Measurements from ENCODE around the gene PDHA1.

PDHA1 gene

DNA sequence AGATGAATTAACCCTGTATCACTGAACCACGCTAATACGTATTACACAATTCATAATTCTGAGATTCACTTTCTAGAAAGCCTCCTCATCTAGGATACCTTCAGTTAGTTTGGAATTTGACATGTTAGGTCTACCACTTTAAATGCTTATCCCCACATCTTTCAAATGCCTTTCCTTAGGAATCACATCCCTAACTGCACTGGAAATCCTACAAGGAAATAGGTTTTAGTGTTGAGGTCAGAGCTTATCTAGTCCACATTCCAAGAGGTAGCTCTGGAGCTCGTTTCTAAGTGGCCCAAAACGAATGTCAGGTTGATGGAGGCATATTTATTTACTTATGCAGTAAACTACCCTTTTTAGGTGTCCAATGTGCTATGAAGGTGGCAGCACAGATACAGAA is 18.0 kb downstream of the PDHA1 start:
- no peak overlapping the region for H3K27ac Mint-ChIP-seq
- no peaks in the 10 kb centered on the region for H3K4me1 Mint-ChIP-seq
- ATAC-seq = no peak
- H3K4me3 Mint-ChIP-seq = no peak overlapping the region
- no peaks in the 10 kb centered on the region for H3K27me3 Mint-ChIP-seq
- H3K36me3 Mint-ChIP-seq = peaks cover 27% of the 10 kb centered on the region
- peaks cover 3% of the 10 kb centered on the region for H3K9me3 Mint-ChIP-seq

DNA sequence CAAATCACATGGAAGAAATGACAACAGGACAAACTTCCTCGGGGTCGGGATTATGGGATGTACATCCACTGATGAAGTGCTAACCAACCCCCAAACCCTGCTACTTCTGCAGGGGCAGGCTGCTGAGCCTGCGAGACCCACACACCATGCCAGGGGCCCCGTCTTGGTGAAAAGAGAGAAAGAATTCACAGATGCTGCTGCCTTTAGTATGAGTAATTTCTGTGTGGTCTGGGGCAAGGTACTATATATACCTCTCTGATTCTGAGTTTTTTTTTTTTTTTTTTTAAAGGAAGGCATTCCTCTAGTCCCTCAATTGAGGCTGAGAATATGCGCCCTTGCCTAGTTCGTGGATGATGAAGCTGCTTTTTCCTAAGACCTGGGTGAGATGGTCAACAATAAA is 24.8 kb downstream of the PDHA1 start:
- Mint-ChIP-seq H3K9me3 (peaks cover 6% of the 10 kb centered on the region), H3K4me3 (no peak overlapping the region), H3K36me3 (peaks cover 30% of the 10 kb centered on the region), H3K27me3 (no peaks in the 10 kb centered on the region), H3K4me1 (peaks cover 11% of the 10 kb centered on the region), H3K27ac (no peak overlapping the region)
- ATAC-seq = no peak

DNA sequence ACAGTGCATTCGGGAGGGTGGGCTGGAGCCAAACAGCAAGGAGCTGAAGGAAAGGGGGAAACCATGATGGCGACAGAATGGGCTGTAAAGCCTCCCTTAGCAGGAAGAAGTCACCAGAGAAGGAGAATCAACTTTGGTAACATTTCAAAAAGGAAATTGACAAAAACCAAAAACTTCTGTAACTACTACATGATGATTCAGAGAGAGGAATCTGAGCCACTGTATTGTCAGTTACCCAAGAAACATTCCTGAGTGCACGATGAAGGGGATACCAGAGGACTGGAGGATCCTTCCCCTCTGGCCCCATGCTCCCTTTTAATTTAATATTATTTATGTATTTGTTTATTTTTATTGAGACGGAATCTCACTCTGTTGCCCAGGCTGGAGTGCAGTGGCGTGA is 26.3 kb downstream of the PDHA1 start:
- Mint-ChIP-seq H3K27me3 (no peaks in the 10 kb centered on the region), H3K27ac (no peak overlapping the region), H3K9me3 (peaks cover 6% of the 10 kb centered on the region), H3K4me1 (peaks cover 11% of the 10 kb centered on the region), H3K4me3 (no peak overlapping the region), H3K36me3 (peaks cover 22% of the 10 kb centered on the region)
- no peak for ATAC-seq

GRCh38 chrX:19372170-19372546 is 28.4 kb downstream of the PDHA1 start:
- peaks cover 11% of the 10 kb centered on the region for H3K4me1 Mint-ChIP-seq
- peaks cover 2% of the 10 kb centered on the region for H3K36me3 Mint-ChIP-seq
- no peaks in the 10 kb centered on the region for H3K9me3 Mint-ChIP-seq
- peak; percentile 75 for ATAC-seq
- H3K27ac Mint-ChIP-seq = peak overlapping the region; percentile 60
- H3K27me3 Mint-ChIP-seq = no peaks in the 10 kb centered on the region
- peak overlapping the region; percentile 77 for H3K4me3 Mint-ChIP-seq

DNA sequence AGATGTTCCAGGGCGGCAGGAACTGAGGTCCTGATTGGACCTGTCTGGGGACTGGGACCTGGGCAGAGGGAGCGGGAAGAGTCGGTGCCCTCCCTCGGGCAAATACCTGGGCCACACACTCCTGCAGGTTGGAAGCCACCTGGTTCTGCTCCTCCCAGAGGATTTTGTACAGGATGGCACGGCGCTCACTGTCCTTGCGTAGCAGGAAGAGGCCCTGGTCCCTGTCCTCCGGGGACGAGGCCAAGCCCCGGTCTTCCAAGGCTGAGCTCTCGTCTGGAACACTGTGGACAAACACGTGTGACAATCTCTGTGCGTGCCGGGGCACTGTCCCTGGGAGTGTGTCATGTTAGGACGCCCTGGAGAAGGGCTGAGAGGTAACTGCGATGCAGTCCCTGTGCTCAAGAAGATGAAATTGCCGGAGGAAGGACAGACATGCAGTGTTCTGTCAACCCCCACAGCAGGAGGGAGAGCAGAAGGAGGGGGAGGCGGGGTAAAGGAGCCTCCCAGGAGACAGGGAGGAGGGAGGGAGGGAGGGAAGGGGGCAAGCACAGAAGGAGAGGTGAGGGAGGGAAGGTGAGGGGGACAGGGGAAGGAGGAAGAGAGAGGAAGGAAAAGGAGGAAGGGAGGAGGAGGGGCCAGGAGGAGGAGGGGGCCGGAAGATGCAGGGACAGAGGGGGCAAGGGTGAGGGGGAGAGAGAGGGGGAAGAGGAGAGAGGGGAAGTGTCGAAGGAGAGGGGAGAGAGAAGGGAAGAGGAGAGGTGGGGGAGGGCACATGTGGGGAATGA is 29.0 kb downstream of the PDHA1 start:
- Mint-ChIP-seq H3K36me3 (no peaks in the 10 kb centered on the region), H3K4me1 (peaks cover 11% of the 10 kb centered on the region), H3K4me3 (peak overlapping the region; percentile 77), H3K9me3 (no peaks in the 10 kb centered on the region), H3K27me3 (no peaks in the 10 kb centered on the region), H3K27ac (peak overlapping the region; percentile 60)
- ATAC-seq = no peak

DNA sequence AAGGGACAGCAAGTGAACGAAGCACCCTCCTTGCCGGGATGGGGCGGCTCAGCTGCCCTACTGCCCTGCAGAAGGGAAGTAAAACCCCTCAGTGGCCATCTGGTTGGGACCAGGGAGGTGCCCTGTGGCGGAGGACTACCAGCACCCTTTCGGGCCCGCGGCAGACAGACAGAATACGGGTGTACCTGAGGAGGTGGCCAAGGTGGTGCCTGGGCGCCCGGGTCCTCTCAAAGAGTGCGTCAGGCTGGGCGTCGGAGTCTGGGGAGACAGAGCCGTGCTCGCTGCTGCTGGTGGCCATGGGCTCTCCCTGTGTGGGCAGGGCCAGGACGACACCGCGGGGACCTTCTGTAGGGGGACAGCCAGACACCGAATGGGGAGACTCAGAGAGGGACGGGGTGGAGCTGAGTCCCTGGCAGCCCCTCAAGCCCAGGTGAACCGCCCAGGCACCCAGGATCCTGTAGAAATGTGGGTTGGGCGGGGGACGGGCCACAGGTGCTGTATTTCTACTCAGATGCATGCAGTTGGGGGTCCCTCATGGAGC is 29.7 kb downstream of the PDHA1 start:
- H3K9me3 Mint-ChIP-seq = no peaks in the 10 kb centered on the region
- peak overlapping the region; percentile 60 for H3K27ac Mint-ChIP-seq
- H3K27me3 Mint-ChIP-seq = no peaks in the 10 kb centered on the region
- no peaks in the 10 kb centered on the region for H3K36me3 Mint-ChIP-seq
- no peak for ATAC-seq
- H3K4me3 Mint-ChIP-seq = peak overlapping the region; percentile 77
- H3K4me1 Mint-ChIP-seq = peaks cover 11% of the 10 kb centered on the region

DNA sequence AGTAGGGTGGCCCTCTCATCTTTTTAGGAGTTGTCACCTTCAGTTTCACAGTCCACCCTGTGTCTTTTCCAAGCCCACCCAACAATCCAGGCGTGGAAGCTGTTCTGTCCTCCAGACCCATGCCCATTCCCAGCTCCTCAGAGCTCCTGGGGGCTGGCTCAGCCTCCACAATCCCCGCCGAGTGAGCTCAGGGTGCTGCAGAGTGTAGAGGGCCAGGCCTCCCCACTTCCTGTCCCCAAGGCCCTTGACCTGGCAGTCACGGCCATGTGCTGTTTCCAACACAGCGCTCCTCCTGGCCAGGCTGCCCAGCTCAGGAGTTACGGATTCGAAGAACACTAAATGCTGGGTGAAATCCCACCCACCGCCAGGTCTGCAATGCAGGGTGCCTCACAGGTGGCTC is 31.8 kb downstream of the PDHA1 start:
- Mint-ChIP-seq H3K9me3 (no peaks in the 10 kb centered on the region), H3K4me3 (no peak overlapping the region), H3K36me3 (no peaks in the 10 kb centered on the region), H3K27me3 (peaks cover under 1% of the 10 kb centered on the region), H3K27ac (no peak overlapping the region), H3K4me1 (peaks cover 11% of the 10 kb centered on the region)
- ATAC-seq = no peak

GRCh38 chrX:19377799-19378198 is 34.1 kb downstream of the PDHA1 start:
- Mint-ChIP-seq H3K4me3 (no peak overlapping the region), H3K27ac (no peak overlapping the region), H3K27me3 (peaks cover 11% of the 10 kb centered on the region), H3K4me1 (peaks cover 2% of the 10 kb centered on the region), H3K36me3 (no peaks in the 10 kb centered on the region), H3K9me3 (no peaks in the 10 kb centered on the region)
- ATAC-seq = no peak

GRCh38 chrX:19381326-19381725 is 37.6 kb downstream of the PDHA1 start:
- Mint-ChIP-seq H3K36me3 (no peaks in the 10 kb centered on the region), H3K9me3 (no peaks in the 10 kb centered on the region), H3K4me1 (no peaks in the 10 kb centered on the region), H3K27me3 (peaks cover 11% of the 10 kb centered on the region), H3K4me3 (no peak overlapping the region), H3K27ac (no peak overlapping the region)
- ATAC-seq = no peak

DNA sequence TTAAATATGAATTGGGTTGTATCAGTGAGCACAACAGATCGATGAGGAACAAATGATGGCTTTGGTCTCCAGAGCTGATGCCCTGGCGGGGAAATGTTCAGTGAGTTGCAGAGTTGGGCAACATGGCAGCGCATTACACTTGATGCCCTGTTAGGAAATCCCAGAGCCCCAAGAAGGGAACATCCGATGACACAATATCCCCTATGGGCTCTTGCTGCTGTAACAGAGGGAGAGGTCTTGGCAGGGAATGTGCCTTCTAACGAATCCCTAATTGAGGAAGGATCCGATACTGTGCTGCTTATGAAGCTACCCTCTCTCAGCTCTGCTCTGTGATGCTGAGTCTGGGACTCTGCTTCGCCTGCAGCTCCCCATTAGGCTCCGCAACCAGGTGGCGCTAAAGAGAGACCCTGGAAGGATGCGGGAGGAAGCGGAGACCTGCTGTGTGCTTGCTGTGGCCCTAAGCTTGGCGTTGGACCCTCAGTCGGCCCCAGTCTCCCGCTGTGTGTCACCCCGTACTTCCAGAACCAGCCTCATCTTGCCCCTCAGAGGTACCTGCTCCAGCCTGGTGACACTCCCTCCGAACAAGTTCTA is 38.9 kb downstream of the PDHA1 start:
- Mint-ChIP-seq H3K36me3 (no peaks in the 10 kb centered on the region), H3K4me1 (no peaks in the 10 kb centered on the region), H3K27ac (no peak overlapping the region), H3K27me3 (peaks cover 11% of the 10 kb centered on the region), H3K4me3 (no peak overlapping the region), H3K9me3 (no peaks in the 10 kb centered on the region)
- ATAC-seq = no peak

GRCh38 chrX:19386679-19387078 is 43.0 kb downstream of the PDHA1 start:
- no peak for ATAC-seq
- Mint-ChIP-seq H3K36me3 (no peaks in the 10 kb centered on the region), H3K4me1 (no peaks in the 10 kb centered on the region), H3K27ac (no peak overlapping the region), H3K9me3 (no peaks in the 10 kb centered on the region), H3K27me3 (no peaks in the 10 kb centered on the region), H3K4me3 (no peak overlapping the region)

DNA sequence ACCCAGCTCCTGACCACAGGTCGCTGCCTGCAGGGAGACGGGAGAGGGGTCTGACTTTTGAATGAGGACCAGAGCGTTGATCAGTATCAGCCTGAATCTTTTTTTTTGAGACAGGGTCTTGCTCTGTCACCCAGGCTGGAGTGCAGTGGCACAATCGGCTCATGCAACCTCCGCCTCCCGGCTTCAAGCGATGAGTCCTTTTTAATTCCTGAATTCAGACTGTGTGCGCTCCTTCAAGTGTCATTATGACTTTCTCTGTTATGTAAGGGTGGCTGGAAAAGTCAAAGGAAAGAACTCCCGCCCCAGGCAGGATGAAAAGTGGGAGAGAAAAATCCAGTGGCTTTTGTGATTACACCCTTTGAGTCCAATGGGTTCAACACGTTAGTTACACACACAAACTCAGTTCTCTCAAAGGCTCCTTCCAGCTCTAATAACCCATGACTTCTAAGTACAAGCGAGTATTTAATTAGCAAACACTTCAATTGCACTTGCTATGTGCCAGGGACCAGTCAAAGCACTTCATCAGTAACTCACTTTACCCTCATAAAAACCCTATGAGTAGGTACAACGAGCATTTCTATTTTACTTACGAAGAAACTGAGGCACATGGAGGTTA is 44.4 kb downstream of the PDHA1 start:
- Mint-ChIP-seq H3K27ac (no peak overlapping the region), H3K36me3 (no peaks in the 10 kb centered on the region), H3K4me1 (no peaks in the 10 kb centered on the region), H3K9me3 (no peaks in the 10 kb centered on the region), H3K4me3 (no peak overlapping the region), H3K27me3 (no peaks in the 10 kb centered on the region)
- ATAC-seq = no peak

DNA sequence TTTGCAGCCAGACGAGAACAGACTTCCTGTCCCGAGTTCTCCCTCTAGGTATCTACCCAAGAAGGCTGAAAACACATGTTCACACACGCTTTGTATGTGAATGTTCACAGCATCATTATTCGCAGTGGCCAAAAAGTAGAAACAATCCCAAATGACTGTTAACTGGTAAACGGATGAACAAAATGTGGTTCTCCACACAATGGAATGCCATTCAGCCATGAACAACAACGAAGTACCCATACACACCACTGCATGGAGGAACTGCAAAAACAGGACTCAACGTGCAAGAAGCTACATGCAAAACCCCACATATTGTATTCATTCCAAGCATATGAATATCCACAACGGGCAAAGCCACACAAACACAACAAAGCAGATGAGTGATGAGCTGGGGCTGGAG is 45.0 kb downstream of the PDHA1 start:
- ATAC-seq = no peak
- Mint-ChIP-seq H3K4me3 (no peak overlapping the region), H3K9me3 (no peaks in the 10 kb centered on the region)

DNA sequence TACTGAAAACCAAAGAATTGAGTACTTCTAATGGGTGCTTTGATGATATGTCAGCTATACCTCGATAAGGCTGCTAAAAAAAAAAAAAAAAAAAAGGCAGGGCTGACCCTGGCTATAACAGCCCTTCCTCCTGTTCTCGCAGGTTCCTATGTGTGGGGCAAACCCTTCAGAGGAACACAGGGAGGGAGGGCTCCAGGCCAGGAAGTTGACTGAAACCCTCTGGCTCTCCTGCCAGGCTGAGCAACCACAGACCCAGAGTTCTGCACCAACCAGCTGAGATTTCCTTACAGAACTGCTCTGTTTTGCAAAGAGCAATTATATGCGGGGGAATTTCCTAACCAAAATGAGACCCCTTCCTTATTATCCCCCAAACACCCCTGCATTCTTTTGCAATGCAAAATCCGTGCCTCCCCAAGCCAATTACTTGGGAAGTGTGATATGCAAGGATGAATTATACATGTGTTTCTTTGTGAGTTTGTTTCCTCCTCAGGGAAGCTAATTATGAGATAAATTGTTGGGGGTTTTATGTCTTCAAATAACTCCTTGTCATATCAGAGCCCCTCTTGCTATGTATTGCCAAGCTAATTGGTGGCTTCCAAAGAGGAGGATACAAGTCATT is 45.6 kb downstream of the PDHA1 start:
- no peak for ATAC-seq
- no peaks in the 10 kb centered on the region for H3K27me3 Mint-ChIP-seq
- H3K27ac Mint-ChIP-seq = no peak overlapping the region
- H3K4me1 Mint-ChIP-seq = no peaks in the 10 kb centered on the region
- no peaks in the 10 kb centered on the region for H3K9me3 Mint-ChIP-seq
- no peaks in the 10 kb centered on the region for H3K36me3 Mint-ChIP-seq
- H3K4me3 Mint-ChIP-seq = no peak overlapping the region

More for the DNA sequence above, 45.0 kb downstream of the PDHA1 start:
- Mint-ChIP-seq H3K27ac (no peak overlapping the region), H3K36me3 (no peaks in the 10 kb centered on the region), H3K27me3 (no peaks in the 10 kb centered on the region), H3K4me1 (no peaks in the 10 kb centered on the region)

DNA sequence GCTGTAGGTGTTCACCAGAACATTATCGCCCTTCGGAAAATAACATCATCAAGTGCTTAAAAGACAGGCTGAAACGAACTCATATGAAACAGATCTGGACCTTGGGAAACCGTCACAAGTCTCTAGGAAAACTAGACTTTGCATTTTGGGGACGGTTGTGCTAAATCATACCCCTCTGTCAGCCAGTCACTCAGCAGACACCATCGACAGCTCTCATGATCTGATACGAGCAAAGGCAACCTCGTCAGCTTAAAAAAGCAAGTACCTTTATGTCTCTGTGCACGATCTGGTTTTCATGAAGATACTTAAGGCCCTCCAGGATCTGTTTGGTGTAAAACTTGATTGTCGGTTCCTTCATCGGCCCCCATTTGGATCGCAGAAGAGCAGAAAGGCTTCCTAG is 48.4 kb downstream of the PDHA1 start:
- H3K27me3 Mint-ChIP-seq = peaks cover 10% of the 10 kb centered on the region
- no peaks in the 10 kb centered on the region for H3K9me3 Mint-ChIP-seq
- no peak overlapping the region for H3K27ac Mint-ChIP-seq

More for the DNA sequence above, 48.4 kb downstream of the PDHA1 start:
- ATAC-seq = no peak
- H3K4me3 Mint-ChIP-seq = no peak overlapping the region
- no peaks in the 10 kb centered on the region for H3K36me3 Mint-ChIP-seq
- H3K4me1 Mint-ChIP-seq = no peaks in the 10 kb centered on the region
